GM12878 (cell line): ENCODE measurements around the gene LRBA. TPM values are rescaled to one million over a fixed set of nuclear protein-coding genes. Genes with fewer than 3 reads are reported as not detected.

Source experiments
- ATAC-seq: fragments of 200-7000 bp; cut with Tn5 transposase; 3 replicates; pipeline ENCODE4 v1.9.1; 2020; ENCODE audit warnings: mild to moderate bottlenecking, moderate library complexity
- BruUV-seq: library from RNA; stranded (reverse); fragments of 400-500 nt; replicated peaks from 2 replicates; lab custom pipeline; 2021; lab: Mats Ljungman, UMichigan
- CTCF ChIA-PET: fragments of 300-600 bp; sonication (Branson Sonifier 250); formaldehyde crosslinking; extraction: SDS; loops from one replicate; lab custom pipeline; 2021; ENCODE audit warnings: inconsistent platforms; lab: Yijun Ruan, JAX
- POLR2A ChIA-PET: fragments of 350-600 bp; formaldehyde crosslinking; extraction: SDS; loops from one replicate; lab custom pipeline; 2021; ENCODE audit warnings: inconsistent platforms; lab: Charles Lee
- RAD21 ChIA-PET: fragments of 300-600 bp; sonication (Branson Sonifier 250); formaldehyde crosslinking; loops from one replicate; lab custom pipeline; 2023; ENCODE audit warnings: antibody characterized with exemption; ENCODE audit not compliant: unreplicated experiment; lab: Charles Lee
- SMC1A ChIA-PET: fragments of 300-600 bp; sonication (Branson Sonifier 250); formaldehyde crosslinking; loops from one replicate; lab custom pipeline; 2023; ENCODE audit not compliant: unreplicated experiment, uncharacterized antibody; lab: Charles Lee
- DNase-seq: peaks from one replicate; pipeline ENCODE4 v3.0.0-alpha.2; 2011; ENCODE audit warnings: low read depth, low spot score
- FAIRE-seq: peaks from 3 replicates; lab custom pipeline; 2011; peaks lifted over from hg19 to GRCh38; lab: Jason Lieb, UNC
- H2AFZ ChIP-seq: 2 replicates; pipeline ENCODE4 v1.6.0; 2011; ENCODE audit warnings: low read depth, low read length, control low read depth; ENCODE audit not compliant: control insufficient read depth
- H3K27ac ChIP-seq: 2 replicates; pipeline ENCODE4 v1.5.1; 2011; ENCODE audit warnings: control low read depth; ENCODE audit not compliant: control insufficient read depth, insufficient read depth
- H3K27me3 ChIP-seq, 2 experiments: replicated peaks in 1 of 2; 2 replicates each; pipeline versions ENCODE4 v1.6.0 to v1.6.1; 2011; ENCODE audit warnings: low read length in 1 of 2; ENCODE audit not compliant: control insufficient read depth in 2 of 2, insufficient read depth in 2 of 2
- H3K36me3 ChIP-seq, 2 experiments: 2 replicates each; pipeline ENCODE4 v1.5.1; 2011; ENCODE audit warnings: low read length in 1 of 2; ENCODE audit not compliant: control insufficient read depth in 2 of 2, insufficient read depth in 2 of 2
- H3K4me1 ChIP-seq: 2 replicates; pipeline ENCODE4 v1.6.1; 2011; ENCODE audit warnings: mild to moderate bottlenecking, low read length, moderate library complexity, mixed read lengths; ENCODE audit not compliant: control insufficient read depth, insufficient read depth
- H3K4me2 ChIP-seq: 2 replicates; pipeline ENCODE4 v1.6.0; 2011; ENCODE audit warnings: control low read depth; ENCODE audit not compliant: control insufficient read depth, insufficient read depth
- H3K4me3 ChIP-seq: fragments of 200-600 bp; sonication (generic); 2 replicates; pipeline ENCODE4 v1.5.1; 2016
- H3K79me2 ChIP-seq: 2 replicates; pipeline ENCODE4 v1.6.0; 2011; ENCODE audit warnings: low read length; ENCODE audit not compliant: control insufficient read depth, insufficient read depth
- H3K9ac ChIP-seq: 2 replicates; pipeline ENCODE4 v1.8.0; 2011; ENCODE audit warnings: low read length, control low read depth, mixed read lengths; ENCODE audit not compliant: control insufficient read depth, insufficient read depth
- H3K9me3 ChIP-seq: replicated peaks from 3 replicates; pipeline ENCODE4 v1.5.1; 2011; ENCODE audit warnings: mild to moderate bottlenecking, low read length; ENCODE audit not compliant: control insufficient read depth, insufficient read depth
- H4K20me1 ChIP-seq: 2 replicates; pipeline ENCODE4 v1.6.0; 2011; ENCODE audit not compliant: control insufficient read depth, insufficient read depth
- BCL3 ChIP-seq: IDR thresholded peaks from 2 replicates; pipeline ENCODE4 v1.6.1; 2011; ENCODE audit warnings: borderline replicate concordance, low read depth, mild to moderate bottlenecking, moderate library complexity, low read length; ENCODE audit not compliant: insufficient read depth, poor library complexity, severe bottlenecking
- CHD4 ChIP-seq: fragments of 200-600 bp; sonication (generic); IDR thresholded peaks from 2 replicates; pipeline ENCODE4 v1.6.1; 2016; ENCODE audit warnings: mild to moderate bottlenecking
- E4F1 ChIP-seq: fragments of 450-650 bp; IDR thresholded peaks from 2 replicates; pipeline ENCODE4 v1.6.1; 2018; ENCODE audit warnings: borderline replicate concordance, mild to moderate bottlenecking; ENCODE audit not compliant: partially characterized antibody
- KLF5 ChIP-seq: fragments of 450-650 bp; IDR thresholded peaks from 2 replicates; pipeline ENCODE4 v1.6.1; 2014; ENCODE audit warnings: mild to moderate bottlenecking; ENCODE audit not compliant: partially characterized antibody
- RELA ChIP-seq: fragments of 450-650 bp; IDR thresholded peaks from 2 replicates; pipeline ENCODE4 v1.8.0; 2014; ENCODE audit warnings: borderline replicate concordance; ENCODE audit not compliant: partially characterized antibody
- SREBF1 ChIP-seq: IDR thresholded peaks from 2 replicates; pipeline ENCODE4 v1.6.1; 2012; ENCODE audit warnings: mild to moderate bottlenecking, low read length
- TBL1XR1 ChIP-seq: IDR thresholded peaks from 2 replicates; pipeline ENCODE4 v1.6.1; 2012; ENCODE audit warnings: low read depth, low read length, improper control_type of control experiment
- ZNF274 ChIP-seq: IDR thresholded peaks from one replicate; pipeline ENCODE4 v1.8.0; 2011; ENCODE audit not compliant: insufficient read length, insufficient read depth
- WGBS: methylation state at CpG from one replicate; pipeline ENCODE4 v1.1.6; 2016; ENCODE audit warnings: low lambda C conversion rate; ENCODE audit not compliant: insufficient replicate concordance, insufficient coverage; ENCODE audit errors: missing lambda C conversion rate; 5-methylcytosine and 5-hydroxymethylcytosine counted together
- in situ Hi-C: fragments of 300-500 bp; cut with MboI; formaldehyde crosslinking; loops from 9 replicates; pipeline ENCODE4 v1.14.3; 2018; ENCODE audit warnings: mixed read lengths
- intact Hi-C: fragments of 100-400 bp; cut with micrococcal nuclease; formaldehyde crosslinking; loops from one replicate; pipeline ENCODE4 v1.14.2; 2022; ENCODE audit not compliant: unreplicated experiment
- polyA plus RNA-seq, 11 experiments: library from polyadenylated mRNA; depleted of rRNA in 4 of 11; unstranded in 6 of 11; stranded (reverse) in 5 of 11; fragments of >200 nt; fragmentation: Nextera tagmentation in 4 of 11; fragmentation: Illumina TruSeq in 1 of 11; extraction: Ambion mirVana in 4 of 11; extraction: Trizol in 1 of 11; gene quantifications; 1 replicate in 1 of 11; 2 replicates in 10 of 11; pipeline versions ENCODE4 v1.2.1 to v1.2.3, GENCODE V29; 2011 to 2016; ENCODE audit warnings: inconsistent platforms in 2 of 11, missing spikeins in 2 of 11, low read depth in 1 of 11
- total RNA-seq, 4 experiments: library from RNA; depleted of rRNA in 3 of 4; stranded (reverse); fragments of >200 nt in 3 of 4; fragmentation: Illumina TruSeq in 1 of 4; extraction: Trizol in 1 of 4; gene quantifications; 2 replicates each; pipeline versions ENCODE4 v1.2.1 to v1.2.3, GENCODE V29; 2013 to 2021

Gene LRBA
- total and polyA plus RNA-seq, 10 of the 15 experiments (the other 5 are each of a cell fraction or from before 2014, with no cell fraction given), result 20.3 to 93.4 (median 55.0) TPM

GRCh38 chr4:150375025-150375424 lies 640.1 kb downstream of the LRBA start:
- Histone ChIP-seq H3K4me2 (no peak overlapping the region), H3K27ac (no peak overlapping the region), H3K36me3 (no peaks in the 10 kb centered on the region), H2AFZ (no peak overlapping the region), H3K4me3 (no peak overlapping the region), H3K9me3 (no peaks in the 10 kb centered on the region), H3K27me3 (no peaks in the 10 kb centered on the region), H3K9ac (no peak overlapping the region), H4K20me1 (no peaks in the 10 kb centered on the region), H3K79me2 (no peaks in the 10 kb centered on the region), H3K4me1 (no peaks in the 10 kb centered on the region)
- in situ Hi-C loops (no loop called here), intact Hi-C loops (no loop called here)
- BruUV-seq, result no TSS peak
- ATAC-seq (no peak), DNase-seq (no peak), FAIRE-seq (no peak)
- 85% methylated on average over 4 of the region's 4 CpGs for WGBS
- ChIA-PET POLR2A (no interaction called here), SMC1A (no interaction called here), RAD21 (no interaction called here), CTCF (no interaction called here)
- TF ChIP-seq SREBF1, result no peak
- no peak for TF ChIP-seq TBL1XR1
- no peak for TF ChIP-seq BCL3
- TF ChIP-seq KLF5, result no peak
- TF ChIP-seq RELA, result no peak
- TF ChIP-seq CHD4, result no peak

GRCh38 chr4:150371869-150372268 lies 643.2 kb downstream of the LRBA start:
- CTCF ChIA-PET, result no interaction called here
- in situ Hi-C loops, result no loop called here
- BruUV-seq, result no TSS peak

More at GRCh38 chr4:150371869-150372268, 643.2 kb downstream of the LRBA start:
- no peaks in the 10 kb centered on the region for H4K20me1 ChIP-seq
- no peaks in the 10 kb centered on the region for H3K36me3 ChIP-seq
- no peak overlapping the region for H3K9ac ChIP-seq
- RAD21 ChIA-PET, result no interaction called here
- no peak overlapping the region for H3K4me2 ChIP-seq
- SMC1A ChIA-PET, result interaction anchor here (1.0 to 1.9 kb wide), 3 partner anchors 14 to 495 kb away, joined by 3 to 8 read pairs (median 4); no protein-coding TSS in a partner anchor
- H3K27ac ChIP-seq, result no peak overlapping the region
- intact Hi-C loops, result no loop called here
- FAIRE-seq (no peak), ATAC-seq (no peak), DNase-seq (no peak)
- POLR2A ChIA-PET, result no interaction called here
- H3K4me1 ChIP-seq, result no peaks in the 10 kb centered on the region
- TF ChIP-seq E4F1, result no peak
- TF ChIP-seq ZNF274, result no peak
- H3K79me2 ChIP-seq, result no peaks in the 10 kb centered on the region
- H3K27me3 ChIP-seq, result no peaks in the 10 kb centered on the region
- H3K4me3 ChIP-seq, result no peak overlapping the region
- 100% methylated on average over 1 of the region's 1 CpG for WGBS
- H2AFZ ChIP-seq, result no peak overlapping the region
- no peaks in the 10 kb centered on the region for H3K9me3 ChIP-seq
